GM12873 (cell line): ENCODE results near the gene CRYZ.

Experiments
- CTCF ChIP-seq: IDR thresholded peaks from 2 replicates; pipeline ENCODE4 v1.5.1; 2012; ENCODE audit warnings: low read depth, mild to moderate bottlenecking, moderate library complexity, low read length, control low read depth; ENCODE audit not compliant: insufficient read depth; ENCODE audit errors: missing control alignments

Gene CRYZ

DNA sequence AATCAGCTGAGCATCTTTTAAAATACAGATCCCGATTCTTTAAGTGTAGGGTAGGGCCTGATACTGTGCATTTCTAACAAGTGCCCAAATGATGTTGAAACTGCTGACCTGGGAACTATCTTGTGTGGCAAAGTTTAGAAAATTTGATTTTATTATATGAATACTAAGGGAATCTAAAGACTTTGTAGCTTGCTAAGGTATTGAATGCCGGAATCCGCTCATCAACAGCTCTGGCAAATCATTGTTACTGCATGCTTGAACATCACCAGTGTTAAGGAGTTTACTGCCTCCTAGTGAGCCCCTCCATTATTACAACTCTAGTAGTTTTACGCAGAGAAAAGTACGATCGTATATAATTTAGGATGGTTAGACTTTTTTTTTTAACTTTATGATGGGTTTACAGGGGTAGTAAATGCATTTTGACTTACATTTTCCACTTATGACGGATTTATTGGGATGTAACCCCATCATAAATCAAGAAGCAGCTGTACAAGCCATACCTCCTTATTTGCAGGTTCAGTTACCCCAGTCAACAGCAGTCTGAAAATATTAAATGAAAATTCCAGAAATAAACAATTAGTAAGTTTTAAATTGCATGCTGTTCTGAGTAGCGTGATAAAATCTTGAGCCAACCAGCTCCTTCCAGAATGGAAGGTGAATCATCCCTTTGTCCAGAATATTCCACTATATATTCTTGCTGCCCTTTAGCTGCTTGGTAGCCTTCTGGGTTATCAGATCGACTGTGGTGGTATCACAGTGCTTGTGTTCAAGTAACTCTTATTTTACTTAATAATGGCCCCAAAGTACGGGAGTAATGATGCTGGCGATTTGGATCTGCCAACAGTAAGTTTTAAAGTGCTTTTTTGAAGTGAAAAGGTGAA, 994 bp upstream of the CRYZ start:
- TF ChIP-seq CTCF, result peak; percentile 75

GRCh38 chr1:74731399-74732052, 1.3 kb downstream of the CRYZ start:
- TF ChIP-seq CTCF, result no peak

GRCh38 chr1:74729741-74730478, 2.9 kb downstream of the CRYZ start:
- no peak for TF ChIP-seq CTCF

DNA sequence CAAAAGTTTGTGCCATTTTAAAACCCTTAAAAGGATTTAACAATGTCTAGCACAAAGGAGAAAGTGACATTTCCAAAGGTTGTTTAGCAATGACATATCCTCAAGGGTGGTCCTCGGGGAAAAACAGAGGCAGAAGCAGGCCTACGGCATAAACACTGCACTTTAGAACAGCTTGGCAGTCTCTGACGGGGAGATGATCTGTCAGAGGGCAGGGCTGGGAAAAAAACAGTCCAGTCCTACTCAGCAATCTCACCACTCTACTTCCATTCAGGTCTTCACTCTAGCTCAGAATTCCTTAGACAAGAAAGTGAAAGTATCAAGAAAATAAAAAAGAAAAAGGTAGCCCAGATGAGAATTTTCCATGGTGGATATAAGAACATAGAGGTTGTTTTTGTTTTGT, 4.1 kb downstream of the CRYZ start:
- no peak for TF ChIP-seq CTCF

GRCh38 chr1:74726063-74726462, 6.8 kb downstream of the CRYZ start:
- no peak for TF ChIP-seq CTCF

- no peak for TF ChIP-seq CTCF
Measured at GRCh38 chr1:74717626-74718025, 15.2 kb downstream of the CRYZ start.

DNA sequence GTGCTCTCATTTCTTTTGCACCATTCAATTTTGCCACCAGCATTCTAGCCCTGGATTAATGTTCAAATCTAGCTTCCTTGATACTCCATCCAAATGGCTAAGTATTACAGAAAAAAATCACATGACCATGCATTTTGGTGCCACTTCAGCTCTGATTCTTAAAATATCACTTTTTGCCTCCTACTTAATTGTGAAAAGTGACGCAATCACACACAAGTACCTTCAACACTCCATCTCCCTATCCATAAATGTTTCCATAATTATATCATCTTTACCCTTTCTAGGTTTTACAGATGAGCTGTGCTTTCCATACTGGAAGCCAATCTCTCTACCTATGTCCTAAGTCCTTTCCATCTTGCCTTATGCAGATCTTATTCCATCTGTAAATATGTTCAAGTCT, 16.0 kb downstream of the CRYZ start:
- no peak for TF ChIP-seq CTCF
